Upper lobe of right lung (tissue), 1 donor: ENCODE measurements around the gene C1orf87. TPM values are rescaled to one million over a fixed set of nuclear protein-coding genes. Genes with fewer than 3 reads are reported as not detected.

Experiments used
- ATAC-seq: fragments of 200-7000 bp; cut with Tn5 transposase; one replicate; pipeline ENCODE4 v1.9.1; 2020; ENCODE audit warnings: mild to moderate bottlenecking, moderate library complexity
- DNase-seq: peaks from one replicate; pipeline ENCODE4 v3.0.0-alpha.2; 2020
- H3K27ac ChIP-seq: fragments of 200-600 bp; one replicate; pipeline ENCODE4 v1.8.0; 2022
- H3K27me3 ChIP-seq: fragments of 200-600 bp; one replicate; pipeline ENCODE4 v1.8.0; 2022; ENCODE audit warnings: mild to moderate bottlenecking
- H3K36me3 ChIP-seq: fragments of 200-600 bp; one replicate; pipeline ENCODE4 v1.8.0; 2022
- H3K4me1 ChIP-seq: fragments of 200-600 bp; one replicate; pipeline ENCODE4 v1.8.0; 2022
- H3K4me3 ChIP-seq: fragments of 200-600 bp; one replicate; pipeline ENCODE4 v1.8.0; 2022; ENCODE audit warnings: mild to moderate bottlenecking
- H3K9me3 ChIP-seq: fragments of 200-600 bp; one replicate; pipeline ENCODE4 v1.8.0; 2022
- CTCF ChIP-seq: fragments of 200-600 bp; IDR thresholded peaks from one replicate; pipeline ENCODE4 v1.8.0; 2022; ENCODE audit warnings: antibody characterized with exemption
- intact Hi-C: fragments of 100-400 bp; cut with DNase I; formaldehyde crosslinking; loops from one replicate; pipeline ENCODE4 v1.11.0; 2022
- total RNA-seq: library from RNA; stranded (reverse); fragmentation: NEBNext Ultra II Directional; extraction: Animal tissue kit (Norgen Biotek cat#: 25700); gene quantifications from one replicate; pipeline ENCODE4 v1.2.1, GENCODE V29; 2021
- donor health status: DM: no; HTN: yes; CAD: no; lungs with severe emphysema.

The C1orf87 gene
- total RNA-seq, 1 donor from 2014 or later: 1.7 TPM

GRCh38 chr1:60041783-60042182 lies 31.8 kb downstream of the C1orf87 start:
- no peak overlapping the region for H3K27ac ChIP-seq
- no peaks in the 10 kb centered on the region for H3K9me3 ChIP-seq
- intact Hi-C loops: no loop called here
- H3K4me3 ChIP-seq: no peak overlapping the region
- DNase-seq (no peak), ATAC-seq (no peak)
- no peaks in the 10 kb centered on the region for H3K36me3 ChIP-seq
- no peak for TF ChIP-seq CTCF
- no peaks in the 10 kb centered on the region for H3K27me3 ChIP-seq
- H3K4me1 ChIP-seq: no peaks in the 10 kb centered on the region

GRCh38 chr1:60037669-60038068 lies 35.9 kb downstream of the C1orf87 start:
- no peak overlapping the region for H3K4me3 ChIP-seq
- H3K4me1 ChIP-seq: no peaks in the 10 kb centered on the region
- H3K9me3 ChIP-seq: no peaks in the 10 kb centered on the region
- ATAC-seq (no peak), DNase-seq (no peak)
- intact Hi-C loops: no loop called here
- H3K27ac ChIP-seq: no peak overlapping the region
- no peak for TF ChIP-seq CTCF
- no peaks in the 10 kb centered on the region for H3K36me3 ChIP-seq
- H3K27me3 ChIP-seq: no peaks in the 10 kb centered on the region

GRCh38 chr1:60036856-60037460 lies 36.6 kb downstream of the C1orf87 start:
- intact Hi-C loops: no loop called here
- no peak for ATAC-seq
- H3K27me3 ChIP-seq: no peaks in the 10 kb centered on the region
- TF ChIP-seq CTCF: no peak
- H3K36me3 ChIP-seq: no peaks in the 10 kb centered on the region
- H3K4me3 ChIP-seq: no peak overlapping the region
- no peak overlapping the region for H3K27ac ChIP-seq
- no peaks in the 10 kb centered on the region for H3K4me1 ChIP-seq
- DNase-seq: no peak
- H3K9me3 ChIP-seq: no peaks in the 10 kb centered on the region

GRCh38 chr1:60035921-60036320 lies 37.6 kb downstream of the C1orf87 start:
- H3K27me3 ChIP-seq: no peaks in the 10 kb centered on the region
- H3K4me1 ChIP-seq: no peaks in the 10 kb centered on the region
- no peak for DNase-seq
- H3K9me3 ChIP-seq: no peaks in the 10 kb centered on the region
- H3K27ac ChIP-seq: no peak overlapping the region
- H3K36me3 ChIP-seq: no peaks in the 10 kb centered on the region
- no peak overlapping the region for H3K4me3 ChIP-seq
- no peak for ATAC-seq
- no peak for TF ChIP-seq CTCF
- intact Hi-C loops: no loop called here

- H3K4me3 ChIP-seq: no peak overlapping the region
- no peak for DNase-seq
- peak; percentile 48 for ATAC-seq
- no peak for TF ChIP-seq CTCF
- H3K36me3 ChIP-seq: no peaks in the 10 kb centered on the region
- intact Hi-C loops: no loop called here
- H3K4me1 ChIP-seq: no peaks in the 10 kb centered on the region
- H3K27me3 ChIP-seq: no peaks in the 10 kb centered on the region
- H3K9me3 ChIP-seq: no peaks in the 10 kb centered on the region
- H3K27ac ChIP-seq: no peak overlapping the region
Measured at GRCh38 chr1:60034999-60035398, 38.6 kb downstream of the C1orf87 start.

- no peaks in the 10 kb centered on the region for H3K27me3 ChIP-seq
- no peaks in the 10 kb centered on the region for H3K36me3 ChIP-seq
- no peaks in the 10 kb centered on the region for H3K4me1 ChIP-seq
- H3K9me3 ChIP-seq: no peaks in the 10 kb centered on the region
- intact Hi-C loops: no loop called here
- no peak for ATAC-seq
- no peak overlapping the region for H3K4me3 ChIP-seq
- no peak for TF ChIP-seq CTCF
- no peak overlapping the region for H3K27ac ChIP-seq
- no peak for DNase-seq
Measured at GRCh38 chr1:60033066-60033465, 40.5 kb downstream of the C1orf87 start.
